Measurements from ENCODE around the gene EIF3D. TPM values are rescaled to one million over a fixed set of nuclear protein-coding genes. Genes with fewer than 3 reads are reported as not detected.

The EIF3D gene
- total and polyA plus RNA-seq, 2 of the 13 experiments (the other 11 are each of a cell fraction or from before 2014, with no cell fraction given) = 118 to 274 TPM

GRCh38 chr22:36528341-36528740 lies 625 bp downstream of the EIF3D start:
- Histone ChIP-seq H3K4me1 (ENCODE audit: insufficient read depth, low read length) (peaks cover 30% of the 10 kb centered on the region), H3K9me3 (ENCODE audit: low read length) (no peaks in the 10 kb centered on the region), H2AFZ (ENCODE audit: low read length) (no peak overlapping the region), H3K4me3 (replicated peaks in 1 of 3; ENCODE audit: insufficient read depth in 1 of 3, low read depth in 2 of 3, low read length in 3 of 3) (peak overlapping the region; percentile 87 to 88 (median 88)), H3K36me3 (replicated peaks in 1 of 2; ENCODE audit: control insufficient read depth in 1 of 2, insufficient read depth in 2 of 2, low read length in 2 of 2) (peaks cover 10 to 35% of the 10 kb centered on the region in 2 experiments), H3K9ac (ENCODE audit: insufficient read depth, low read depth, low read length) (peak overlapping the region; percentile 90), H3K27me3 (ENCODE audit: control insufficient read depth in 1 of 2, insufficient read depth in 2 of 2, low read length in 2 of 2) (no peaks in the 10 kb centered on the region; a peak in 2 of 5 replicates), H3K27ac (ENCODE audit: extremely low read length, insufficient read depth, low read length) (peak overlapping the region; percentile 97), H3K79me2 (ENCODE audit: insufficient read depth, low read length) (peaks cover 19% of the 10 kb centered on the region), H4K20me1 (ENCODE audit: insufficient read depth, low read length) (no peaks in the 10 kb centered on the region), H3K4me2 (ENCODE audit: low read depth, low read length) (peak overlapping the region; percentile 77)
- in situ Hi-C loops (cut with HindIII; ENCODE audit: extremely low pct_ligation_motif_present, low pct_unique_long_range_greater_than_20kb) = no loop called here
- 2% methylated on average over 8 of the region's 8 CpGs for WGBS (ENCODE audit: low lambda C conversion rate)
- CTCF ChIA-PET (ENCODE audit: low intra/inter-chr PET ratio, low total read pairs) = no interaction called here
- no TSS peak for BruUV-seq (replicated peaks)
- TF ChIP-seq ZNF441 (CRISPR knock-in tag; IDR thresholded peaks at IDR 0.05; ENCODE audit: borderline replicate concordance) (0 out of 2 replicates have a peak, but pooled peaks have one; percentile 8), ZMAT3 (CRISPR knock-in tag; conservative IDR thresholded peaks at IDR 0.05) (0 out of 2 replicates have a peak, but pooled peaks have one; percentile 18), GZF1 (CRISPR knock-in tag; IDR thresholded peaks at IDR 0.05) (0 out of 2 replicates have a peak, but pooled peaks have one; percentile 4), PHF20 (CRISPR knock-in tag; IDR thresholded peaks at IDR 0.05) (no peak)
- peak; percentile 50 for ATAC-seq
- DNase-seq (ENCODE audit: low spot score) = no peak
- intact Hi-C loops (cut with micrococcal nuclease; ENCODE audit: unreplicated experiment) = no loop called here
- POLR2A ChIA-PET = interaction anchor here (1.7 to 2.4 kb wide), 2 partner anchors 16 to 21 kb away, joined by 18 to 21 read pairs; partner anchors contain the start of gene FOXRED2
- no peak for FAIRE-seq

DNA sequence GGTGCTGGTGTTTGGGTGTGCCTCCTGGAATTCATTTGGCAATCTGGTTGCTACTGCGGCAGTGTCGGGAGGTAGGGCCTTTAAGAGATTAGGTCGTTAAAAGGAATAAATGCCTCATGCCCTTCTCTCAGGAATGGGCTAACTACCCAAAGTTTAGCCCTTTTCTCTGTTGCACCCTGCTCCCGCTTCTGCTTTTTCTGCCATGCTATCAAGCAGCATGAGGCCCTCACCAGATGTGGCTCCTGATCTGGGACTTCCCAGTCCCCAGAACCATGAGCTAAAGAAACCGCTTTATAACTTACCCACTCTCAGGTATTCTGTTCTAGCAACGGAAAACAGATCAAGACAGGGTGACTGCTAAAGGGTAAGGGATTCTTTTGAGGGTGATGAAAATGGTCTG lies 6.3 kb downstream of the EIF3D start:
- Histone ChIP-seq H3K79me2 (ENCODE audit: insufficient read depth, low read length) (peaks cover 6% of the 10 kb centered on the region), H3K4me1 (ENCODE audit: insufficient read depth, low read length) (peaks cover 12% of the 10 kb centered on the region), H3K4me3 (replicated peaks in 1 of 3; ENCODE audit: insufficient read depth in 1 of 3, low read depth in 2 of 3, low read length in 3 of 3) (no peak overlapping the region), H3K9ac (ENCODE audit: insufficient read depth, low read depth, low read length) (no peak overlapping the region), H2AFZ (ENCODE audit: low read length) (no peak overlapping the region), H3K9me3 (ENCODE audit: low read length) (no peaks in the 10 kb centered on the region), H3K36me3 (replicated peaks in 1 of 2; ENCODE audit: control insufficient read depth in 1 of 2, insufficient read depth in 2 of 2, low read length in 2 of 2) (peaks cover 24 to 92% of the 10 kb centered on the region in 2 experiments), H3K27me3 (ENCODE audit: control insufficient read depth in 1 of 2, insufficient read depth in 2 of 2, low read length in 2 of 2) (no peaks in the 10 kb centered on the region), H3K27ac (ENCODE audit: extremely low read length, insufficient read depth, low read length) (no peak overlapping the region), H3K4me2 (ENCODE audit: low read depth, low read length) (no peak overlapping the region), H4K20me1 (ENCODE audit: insufficient read depth, low read length) (no peaks in the 10 kb centered on the region)
- ChIA-PET POLR2A (interaction anchor here (1.1 to 2.0 kb wide), 2 partner anchors 12 to 15 kb away, joined by 3 to 5 read pairs; partner anchors contain the start of gene FOXRED2), CTCF (ENCODE audit: low intra/inter-chr PET ratio, low total read pairs) (no interaction called here)
- DNase-seq (ENCODE audit: low spot score) (no peak), FAIRE-seq (no peak), ATAC-seq (no peak)
- WGBS (ENCODE audit: low lambda C conversion rate) = 95% methylated on average over 6 of the region's 6 CpGs
- no TSS peak for BruUV-seq (replicated peaks)
- intact Hi-C loops (cut with micrococcal nuclease; ENCODE audit: unreplicated experiment) = no loop called here
- in situ Hi-C loops (cut with HindIII; ENCODE audit: extremely low pct_ligation_motif_present, low pct_unique_long_range_greater_than_20kb) = no loop called here
- TF ChIP-seq ZNF687 (CRISPR knock-in tag; IDR thresholded peaks at IDR 0.05) = no peak
- no peak for TF ChIP-seq SMAD9 (CRISPR knock-in tag; IDR thresholded peaks at IDR 0.05)
- TF ChIP-seq ZNF562 (CRISPR knock-in tag; IDR thresholded peaks at IDR 0.05; ENCODE audit: borderline replicate concordance) = no peak
- TF ChIP-seq NR0B2 (CRISPR knock-in tag; IDR thresholded peaks at IDR 0.05) = no peak
- TF ChIP-seq, protein P1, sequence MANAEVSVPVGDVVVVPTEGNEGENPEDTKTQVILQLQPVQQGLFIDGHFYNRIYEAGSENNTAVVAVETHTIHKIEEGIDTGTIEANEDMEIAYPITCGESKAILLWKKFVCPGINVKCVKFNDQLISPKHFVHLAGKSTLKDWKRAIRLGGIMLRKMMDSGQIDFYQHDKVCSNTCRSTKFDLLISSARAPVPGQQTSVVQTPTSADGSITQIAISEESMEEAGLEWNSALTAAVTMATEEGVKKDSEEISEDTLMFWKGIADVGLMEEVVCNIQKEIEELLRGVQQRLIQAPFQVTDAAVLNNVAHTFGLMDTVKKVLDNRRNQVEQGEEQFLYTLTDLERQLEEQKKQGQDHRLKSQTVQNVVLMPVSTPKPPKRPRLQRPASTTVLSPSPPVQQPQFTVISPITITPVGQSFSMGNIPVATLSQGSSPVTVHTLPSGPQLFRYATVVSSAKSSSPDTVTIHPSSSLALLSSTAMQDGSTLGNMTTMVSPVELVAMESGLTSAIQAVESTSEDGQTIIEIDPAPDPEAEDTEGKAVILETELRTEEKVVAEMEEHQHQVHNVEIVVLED (CRISPR knock-in tag; IDR thresholded peaks at IDR 0.05; ENCODE audit: borderline replicate concordance) = no peak
- TF ChIP-seq RAD51 (IDR thresholded peaks at IDR 0.05; ENCODE audit: borderline replicate concordance) = no peak
